Fibroblast of skin of scalp (primary cell): ENCODE measurements around the gene LOXL1. TPM values are rescaled to one million over a fixed set of nuclear protein-coding genes. Genes with fewer than 3 reads are reported as not detected.

Source experiments
- DNase-seq: peaks from one replicate; pipeline ENCODE4 v3.0.0-alpha.2; 2013
- polyA plus RNA-seq, 2 experiments: library from polyadenylated mRNA; unstranded; fragments of 120-200 nt; gene quantifications; one replicate each; pipeline ENCODE4 v1.2.1, GENCODE V29; 2013; ENCODE audit not compliant: insufficient read length in 2 of 2

Gene LOXL1, protein sequence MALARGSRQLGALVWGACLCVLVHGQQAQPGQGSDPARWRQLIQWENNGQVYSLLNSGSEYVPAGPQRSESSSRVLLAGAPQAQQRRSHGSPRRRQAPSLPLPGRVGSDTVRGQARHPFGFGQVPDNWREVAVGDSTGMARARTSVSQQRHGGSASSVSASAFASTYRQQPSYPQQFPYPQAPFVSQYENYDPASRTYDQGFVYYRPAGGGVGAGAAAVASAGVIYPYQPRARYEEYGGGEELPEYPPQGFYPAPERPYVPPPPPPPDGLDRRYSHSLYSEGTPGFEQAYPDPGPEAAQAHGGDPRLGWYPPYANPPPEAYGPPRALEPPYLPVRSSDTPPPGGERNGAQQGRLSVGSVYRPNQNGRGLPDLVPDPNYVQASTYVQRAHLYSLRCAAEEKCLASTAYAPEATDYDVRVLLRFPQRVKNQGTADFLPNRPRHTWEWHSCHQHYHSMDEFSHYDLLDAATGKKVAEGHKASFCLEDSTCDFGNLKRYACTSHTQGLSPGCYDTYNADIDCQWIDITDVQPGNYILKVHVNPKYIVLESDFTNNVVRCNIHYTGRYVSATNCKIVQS
- 612 TPM for polyA plus RNA-seq (2013, experiment 1 of 2; ENCODE audit: insufficient read length)
- 573 TPM for polyA plus RNA-seq (2013, experiment 2 of 2; ENCODE audit: insufficient read length)

DNA sequence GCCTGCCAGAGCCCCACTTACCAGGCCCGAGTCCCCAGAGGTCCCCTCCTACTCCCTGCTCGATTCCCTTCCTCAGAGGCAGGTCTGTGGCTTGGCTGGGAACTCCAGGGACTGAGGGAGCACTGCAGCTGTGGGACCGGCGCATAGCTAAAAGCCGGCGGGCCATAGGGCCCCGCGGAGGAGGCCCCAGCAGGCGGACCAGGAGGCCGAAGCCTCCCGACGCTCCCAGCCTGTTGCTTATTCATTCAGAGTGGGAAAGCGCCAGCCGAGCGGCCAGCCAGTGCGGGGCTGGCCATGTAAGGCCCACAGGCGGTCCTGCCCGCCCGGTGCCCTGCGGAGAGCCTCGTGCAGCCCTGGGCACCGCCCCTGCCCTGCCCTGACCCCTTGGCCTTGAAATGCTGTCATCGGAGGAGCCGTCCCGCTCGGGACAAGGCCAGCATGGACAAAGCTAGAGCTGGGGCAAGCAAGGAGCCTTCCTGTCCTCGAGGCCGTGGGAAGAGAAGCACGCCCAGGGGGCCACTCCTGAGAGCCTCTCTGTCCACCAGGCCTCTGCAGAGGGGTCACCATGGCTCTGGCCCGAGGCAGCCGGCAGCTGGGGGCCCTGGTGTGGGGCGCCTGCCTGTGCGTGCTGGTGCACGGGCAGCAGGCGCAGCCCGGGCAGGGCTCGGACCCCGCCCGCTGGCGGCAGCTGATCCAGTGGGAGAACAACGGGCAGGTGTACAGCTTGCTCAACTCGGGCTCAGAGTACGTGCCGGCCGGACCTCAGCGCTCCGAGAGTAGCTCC lies at the start of gene LOXL1:
LOXL1 (plus strand) TSS at position 244 of the 784 bp plus-strand sequence; CDS start at position 566, 322 bp downstream.
- peak; percentile 94 for DNase-seq

DNA sequence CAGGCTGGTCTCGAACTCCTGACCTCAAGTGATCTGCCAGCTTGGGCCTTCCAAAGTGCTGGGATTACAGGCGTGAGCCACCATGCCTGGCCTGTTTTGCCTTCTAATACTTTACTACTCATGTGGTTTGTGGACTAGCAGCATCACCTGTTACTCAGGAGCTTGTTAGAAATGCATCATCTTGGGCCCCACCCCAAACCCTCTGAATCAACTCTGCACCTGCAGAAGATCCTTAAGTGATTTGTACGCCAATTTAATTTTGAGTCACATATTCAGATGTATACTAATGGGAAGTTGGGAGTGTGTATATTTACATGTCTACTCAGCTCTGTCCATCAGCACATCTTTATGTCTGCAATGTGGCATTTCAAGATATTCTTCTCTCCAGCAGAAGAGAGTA lies 46.8 kb upstream of the LOXL1 start:
- DNase-seq = no peak

DNA sequence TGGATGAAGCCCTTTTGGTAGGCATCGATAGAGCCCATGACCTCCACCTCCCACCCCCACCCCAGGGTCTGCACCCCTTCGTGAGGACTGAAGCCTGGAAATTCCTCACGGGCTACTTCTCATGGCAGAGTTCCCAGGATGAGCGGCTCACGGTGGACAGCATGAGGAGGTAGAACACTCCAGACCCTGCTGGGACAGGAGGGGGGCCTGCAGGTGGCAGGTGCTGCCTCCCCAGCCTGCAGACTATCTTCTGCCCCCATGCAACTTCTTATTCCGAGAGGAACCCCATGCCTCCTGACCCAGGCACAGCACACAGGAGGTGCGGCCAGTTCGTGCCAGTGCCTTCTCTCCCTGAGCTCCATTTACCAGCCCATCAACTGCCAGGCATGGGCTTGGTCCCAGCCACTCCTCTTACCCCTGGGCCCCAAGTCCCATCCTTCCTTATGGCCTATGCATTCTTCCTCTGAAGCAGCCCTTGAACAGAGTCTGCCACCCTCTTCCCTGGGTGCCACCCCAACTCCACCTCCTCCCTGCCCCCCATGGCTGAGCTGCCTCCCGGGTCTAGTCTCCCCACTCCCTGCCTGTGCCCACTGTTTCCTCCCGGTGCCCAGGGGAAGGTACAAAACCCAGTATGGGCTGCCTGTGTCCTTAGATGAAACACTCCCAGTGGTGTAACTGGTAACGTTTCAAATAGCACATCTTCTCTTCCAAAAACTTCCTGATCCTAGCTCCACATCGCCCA lies 44.5 kb upstream of the LOXL1 start:
- DNase-seq = no peak

DNA sequence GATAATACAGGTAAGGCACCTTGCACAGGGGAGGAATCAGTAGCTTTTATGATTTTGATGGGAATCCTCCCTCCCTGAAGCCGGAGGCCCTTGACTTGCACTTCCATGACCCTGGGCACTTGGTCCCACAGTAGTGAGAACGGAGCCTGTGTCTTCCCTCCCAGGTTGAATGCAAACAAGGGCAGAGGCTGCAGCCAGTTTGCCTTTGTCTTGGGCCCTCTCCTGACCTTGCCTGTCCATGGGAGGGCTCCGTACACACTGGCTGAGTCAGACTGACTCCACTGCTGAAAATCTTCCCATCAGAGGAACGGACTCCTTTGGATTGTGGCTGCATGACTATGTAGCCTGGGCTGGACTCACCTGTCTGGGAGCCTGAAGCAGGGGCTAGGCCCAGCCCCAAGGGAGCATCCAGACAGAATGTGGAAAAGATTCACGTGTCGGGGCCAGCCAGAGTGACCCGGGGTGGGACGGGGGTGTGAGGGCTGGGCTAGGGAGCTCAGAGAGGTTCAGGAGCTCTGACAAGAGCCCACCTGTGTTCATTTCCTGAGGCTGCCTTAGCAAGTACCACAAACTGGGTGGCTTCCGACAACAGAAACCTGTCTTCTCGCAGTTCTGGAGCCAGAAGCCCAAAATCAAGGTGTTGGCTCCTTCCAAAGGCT lies 43.4 kb upstream of the LOXL1 start:
- no peak for DNase-seq

DNA sequence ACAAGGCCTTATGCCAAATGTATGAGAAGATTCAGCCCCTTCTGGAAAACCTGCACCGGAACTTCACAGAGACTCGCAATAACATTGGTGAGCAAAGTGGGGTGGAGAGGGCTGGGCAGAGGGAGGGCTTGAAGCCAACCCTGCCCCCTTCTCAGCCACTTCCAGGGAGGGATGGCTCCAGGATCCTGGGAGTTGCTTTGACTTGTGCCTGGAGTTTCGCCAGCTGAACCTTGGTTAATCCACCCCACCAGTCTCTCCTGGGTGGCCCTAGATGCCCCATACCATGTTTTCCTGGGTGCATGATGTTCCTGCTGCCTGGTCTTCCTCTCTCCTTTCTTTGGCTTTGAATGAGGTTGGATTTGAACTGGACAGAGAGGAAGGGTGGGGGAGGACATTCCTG lies 42.1 kb upstream of the LOXL1 start:
- no peak for DNase-seq

DNA sequence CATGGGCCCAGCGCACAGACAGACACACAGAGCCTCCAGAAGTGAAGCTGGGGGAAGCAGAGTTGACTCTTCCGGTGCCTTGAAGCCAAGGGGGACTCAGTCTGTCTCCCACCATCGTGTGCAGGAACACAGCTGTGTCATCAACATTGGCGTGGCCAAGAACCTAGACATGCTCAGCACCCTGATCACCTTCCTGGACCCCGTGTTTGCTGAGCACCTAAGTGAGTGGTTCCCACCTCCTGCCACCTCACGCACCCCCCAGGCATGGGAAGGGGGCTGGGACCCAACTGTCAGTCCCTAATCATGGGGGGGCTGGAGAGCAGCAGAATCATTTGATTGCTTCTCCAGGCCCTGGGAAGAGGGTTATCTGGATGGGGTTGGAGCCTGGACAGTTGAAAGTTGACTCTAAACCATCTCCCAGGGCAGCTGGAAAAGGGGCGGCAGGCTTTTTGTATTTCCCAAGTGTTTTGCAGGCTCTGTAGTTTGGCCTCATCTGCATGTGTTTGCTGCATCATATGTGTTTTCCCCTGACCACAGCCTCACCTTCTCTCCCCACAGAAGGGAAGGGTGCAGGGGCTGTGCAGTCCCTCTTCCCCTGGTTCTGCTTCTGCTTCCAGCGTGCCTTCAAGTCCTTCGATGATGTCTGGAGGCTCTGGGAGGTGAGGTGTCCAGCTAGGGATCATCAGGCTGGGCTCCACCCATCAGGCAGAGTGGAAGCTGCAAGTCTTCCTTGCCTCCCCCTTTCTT lies 40.1 kb upstream of the LOXL1 start:
- DNase-seq = no peak

DNA sequence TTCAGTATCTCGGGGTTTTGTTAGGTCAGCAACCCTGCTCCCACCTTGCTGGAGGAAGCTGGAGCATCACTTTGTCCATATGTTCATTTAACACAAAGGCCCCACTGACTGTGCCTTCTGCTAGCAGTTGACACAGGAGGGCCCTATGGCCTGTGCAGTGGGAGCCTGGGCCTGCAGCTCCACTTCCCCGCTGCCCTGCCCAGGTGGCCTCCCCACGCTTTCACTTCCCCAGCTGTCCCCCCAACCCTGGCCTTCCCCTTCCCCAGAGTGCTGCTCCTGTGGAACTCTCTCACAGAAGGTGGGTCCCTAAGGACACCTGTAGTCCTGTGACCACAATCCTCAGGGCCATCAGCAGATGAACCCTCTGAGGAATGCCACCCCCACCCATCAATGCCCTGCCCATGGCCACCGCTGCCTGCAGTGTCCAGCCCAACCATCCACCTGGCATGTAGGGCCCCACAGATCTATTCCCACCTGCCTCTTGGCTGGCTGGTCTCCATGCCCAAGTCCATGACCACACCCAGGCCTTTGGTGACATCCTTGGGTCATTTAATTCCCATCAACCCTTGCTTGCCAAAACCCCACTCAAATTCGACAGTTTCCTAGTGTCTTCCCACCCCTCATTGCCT lies 39.4 kb upstream of the LOXL1 start:
- DNase-seq = no peak

DNA sequence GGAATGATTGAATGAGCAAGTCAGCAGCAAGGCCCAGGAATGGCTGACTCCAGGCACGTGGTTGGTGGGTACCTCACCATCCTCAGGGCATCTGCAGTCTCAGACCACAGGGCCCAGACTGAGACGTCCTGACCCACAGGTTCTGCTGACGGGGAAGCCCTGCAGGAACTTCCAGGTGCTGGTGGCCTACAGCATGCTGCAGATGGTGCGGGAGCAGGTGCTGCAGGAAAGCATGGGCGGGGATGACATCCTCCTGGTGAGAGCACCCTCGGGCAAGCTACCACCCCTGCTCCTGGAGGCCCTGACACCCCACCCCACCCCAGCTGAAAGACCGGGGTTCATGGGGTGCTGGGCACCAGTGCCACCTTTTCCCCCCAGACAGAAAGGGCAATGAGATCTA lies 38.8 kb upstream of the LOXL1 start:
- DNase-seq = no peak

DNA sequence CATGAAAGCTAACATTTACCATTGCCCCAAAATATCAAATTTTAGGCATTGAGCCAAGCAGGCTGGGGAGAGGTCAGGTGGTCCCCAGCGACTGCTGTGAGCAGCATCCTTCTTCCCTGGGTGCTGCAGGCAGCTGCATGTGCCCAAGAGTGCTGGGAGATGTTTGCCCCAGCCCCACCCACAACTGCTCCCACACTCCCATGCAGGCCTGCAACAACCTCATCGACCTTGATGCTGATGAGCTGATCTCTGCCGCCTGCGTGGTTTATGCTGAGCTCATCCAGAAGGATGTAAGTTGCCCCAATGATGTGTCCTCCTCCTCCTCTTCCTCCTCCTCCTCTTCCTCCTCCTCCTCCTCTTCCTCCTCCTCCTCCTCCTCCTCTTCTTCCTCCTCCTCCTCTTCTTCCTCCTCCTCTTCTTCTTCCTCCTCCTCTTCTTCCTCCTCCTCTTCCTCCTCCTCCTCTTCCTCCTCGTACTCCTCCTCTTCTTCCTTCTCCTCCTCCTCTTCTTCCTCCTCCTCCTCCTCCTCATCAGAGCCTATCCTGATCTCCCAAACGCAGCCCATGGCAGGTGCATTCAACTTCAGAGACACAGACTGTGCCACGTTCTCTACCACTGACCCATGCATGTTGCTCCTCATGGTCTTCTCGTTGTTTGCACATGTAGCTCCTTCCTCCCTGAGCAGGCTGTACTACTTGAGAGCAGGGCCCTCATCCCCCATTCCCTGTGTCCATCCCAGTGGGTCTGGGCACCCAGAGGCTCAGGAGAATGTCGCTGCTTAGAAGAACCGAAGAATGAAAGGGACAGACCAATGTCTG lies 37.8 kb upstream of the LOXL1 start:
- no peak for DNase-seq

DNA sequence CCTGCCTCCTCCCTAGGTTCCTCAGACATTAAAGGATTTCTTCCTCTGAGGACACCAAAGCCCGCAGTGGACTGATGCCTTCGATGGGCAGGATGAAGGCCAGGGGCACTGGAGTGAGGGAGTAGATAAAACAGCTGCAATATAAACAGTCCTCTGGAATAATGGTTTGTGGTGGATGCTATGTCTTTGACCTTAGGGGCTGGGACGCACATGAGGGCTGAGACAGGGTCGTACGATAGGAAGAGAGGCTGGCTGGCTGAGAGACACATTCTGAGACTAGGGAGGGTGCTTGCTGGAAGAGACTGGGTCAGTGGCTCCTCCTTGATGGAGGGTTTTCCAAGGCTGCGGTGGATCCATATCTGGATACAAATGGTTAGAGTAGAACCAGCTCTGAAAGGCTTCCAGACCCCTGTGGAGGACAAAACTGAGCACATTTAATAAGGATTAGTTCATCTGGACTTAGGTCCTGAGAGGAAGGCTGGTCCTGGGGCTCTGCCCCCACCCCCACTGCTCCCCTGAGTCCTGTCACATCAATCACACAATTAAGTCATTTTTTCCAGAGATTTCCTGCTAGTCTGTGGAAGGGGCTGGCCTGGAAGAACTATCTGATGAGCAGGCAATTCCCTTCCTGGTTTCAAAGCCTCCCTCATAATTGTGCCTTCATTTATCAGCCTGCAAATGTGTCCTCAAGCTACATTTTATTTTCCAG lies 37.1 kb upstream of the LOXL1 start:
- DNase-seq = no peak

DNA sequence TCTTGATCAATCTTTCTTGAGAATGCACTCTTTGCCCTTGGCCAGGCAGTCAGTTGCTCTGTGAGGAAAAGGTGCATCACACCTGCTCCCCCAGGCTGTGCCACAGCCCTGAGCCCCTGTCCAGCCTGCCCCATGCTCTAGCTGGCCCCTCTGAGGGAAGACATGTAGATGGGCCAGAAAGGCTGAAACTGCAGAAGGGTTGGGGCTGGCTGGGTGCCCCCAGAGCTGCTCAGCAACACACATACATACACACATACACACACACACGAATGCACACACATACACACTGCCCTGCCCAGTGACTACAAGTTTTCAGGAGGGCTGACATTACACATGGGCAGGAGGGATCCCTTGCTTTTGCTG lies 36.5 kb upstream of the LOXL1 start:
- DNase-seq = no peak

DNA sequence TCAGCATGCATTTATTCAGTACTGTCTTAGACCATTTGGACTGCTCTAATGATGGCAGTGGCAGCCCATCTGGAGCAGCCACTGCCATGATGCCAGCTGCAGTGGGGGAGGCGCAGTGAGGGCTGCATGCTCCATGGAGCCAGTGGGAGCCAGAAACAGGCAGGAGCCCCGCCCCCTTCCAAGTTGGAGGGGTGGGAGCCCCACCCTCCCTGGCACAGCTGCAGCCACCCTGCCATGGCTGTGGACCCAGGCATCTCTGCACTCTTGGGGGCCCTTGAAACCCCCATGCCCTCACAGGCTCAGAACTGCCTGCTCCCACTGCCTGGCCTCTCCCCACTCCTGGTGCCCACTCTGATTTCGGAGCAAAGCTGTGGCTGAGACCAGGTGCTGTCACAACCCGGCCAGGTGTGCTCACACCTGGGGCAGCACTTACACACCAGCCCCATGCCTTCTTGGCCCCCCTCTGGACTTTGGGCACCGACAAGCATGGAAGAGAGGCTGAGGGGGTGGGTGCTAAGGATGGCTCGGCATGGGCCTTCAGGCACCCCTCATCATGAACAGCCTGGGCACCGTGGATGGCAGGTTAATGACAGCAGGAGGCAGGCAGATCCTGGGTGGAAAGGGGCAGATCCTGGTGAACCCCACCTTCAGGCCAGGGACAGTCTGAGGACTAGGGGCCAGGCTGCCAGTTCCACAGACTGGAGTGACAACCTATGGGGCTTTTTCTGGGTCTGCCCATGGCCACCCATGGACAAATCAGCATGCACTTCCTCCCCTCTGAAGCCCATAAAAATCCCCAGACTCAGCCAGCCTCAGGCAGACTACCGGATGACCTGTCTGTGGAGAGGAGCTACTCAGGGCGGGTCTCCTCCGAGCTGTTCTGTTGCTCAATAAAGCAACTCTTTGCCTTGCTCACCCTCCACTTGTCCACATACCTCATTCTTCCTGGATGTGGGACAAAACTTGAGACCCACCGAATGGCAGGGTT lies 34.6 kb upstream of the LOXL1 start:
- DNase-seq = no peak

DNA sequence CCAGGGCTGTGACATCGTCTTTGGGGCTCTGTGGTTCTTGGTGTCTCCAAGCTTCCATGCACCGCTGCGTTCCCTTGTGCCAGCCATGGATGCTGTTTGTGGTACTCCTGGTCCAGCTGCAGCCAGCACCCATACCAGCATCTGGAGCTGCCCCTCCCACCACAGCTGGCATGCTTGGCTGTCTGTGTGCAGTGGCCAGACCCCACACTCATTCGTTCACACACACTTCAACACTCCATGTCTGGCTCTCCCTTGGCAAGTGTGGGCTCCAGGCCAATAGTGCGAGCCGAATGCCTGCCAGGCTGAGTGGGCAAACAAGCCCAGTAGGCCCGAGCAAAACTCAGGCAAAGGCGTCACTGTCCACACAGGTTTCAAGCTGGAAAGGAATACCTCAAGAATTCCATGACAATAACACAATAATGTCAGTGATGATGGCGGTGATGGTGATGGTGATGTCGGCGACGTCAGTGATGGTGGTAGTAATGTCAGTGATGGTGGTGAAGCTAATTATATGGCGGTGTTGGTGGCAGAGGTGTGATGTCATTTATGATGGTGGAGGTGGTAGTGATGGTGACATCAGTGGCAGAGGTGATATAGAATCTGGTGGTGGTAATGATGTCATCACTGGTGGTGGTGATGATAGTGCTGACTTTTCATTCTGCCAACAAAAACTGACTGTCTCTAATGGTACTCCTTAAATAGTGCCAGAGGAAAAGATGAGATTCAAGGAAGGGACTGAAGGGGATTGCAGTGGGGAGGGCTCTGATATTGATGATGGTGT lies 33.6 kb upstream of the LOXL1 start:
- no peak for DNase-seq

DNA sequence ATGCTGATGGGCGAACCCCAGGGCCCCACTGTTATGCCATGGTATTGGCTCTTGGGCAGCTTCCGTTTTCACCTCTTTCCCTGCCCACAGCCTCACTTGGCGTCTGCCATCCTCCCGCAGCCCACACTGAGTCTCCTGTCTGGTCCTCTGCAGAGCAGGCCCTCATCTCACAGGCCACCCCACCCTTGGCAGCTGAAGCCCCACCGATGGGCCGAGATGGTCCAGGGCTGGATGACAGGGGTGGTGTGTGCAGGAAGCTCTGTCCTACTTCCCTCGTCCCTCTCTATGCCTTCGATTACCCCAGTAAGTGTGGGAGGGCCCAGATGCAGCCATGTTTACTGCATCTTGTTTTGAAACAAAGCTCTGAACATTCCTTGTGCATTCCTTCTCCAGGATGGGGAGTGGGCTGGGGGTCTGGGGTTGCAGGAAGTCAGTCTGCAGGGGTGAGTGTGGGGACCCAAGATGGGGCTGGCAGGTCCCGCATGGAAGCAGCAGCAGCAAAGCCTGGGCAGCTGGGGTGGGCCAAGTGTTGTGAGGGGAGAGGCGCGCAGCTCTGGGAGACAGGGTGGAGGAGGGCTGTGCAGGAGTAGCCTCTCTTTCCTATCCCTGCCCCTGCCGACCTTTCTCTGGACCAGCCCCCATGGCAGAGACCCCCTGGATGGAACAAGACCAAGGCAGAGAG lies 32.0 kb upstream of the LOXL1 start:
- no peak for DNase-seq

DNA sequence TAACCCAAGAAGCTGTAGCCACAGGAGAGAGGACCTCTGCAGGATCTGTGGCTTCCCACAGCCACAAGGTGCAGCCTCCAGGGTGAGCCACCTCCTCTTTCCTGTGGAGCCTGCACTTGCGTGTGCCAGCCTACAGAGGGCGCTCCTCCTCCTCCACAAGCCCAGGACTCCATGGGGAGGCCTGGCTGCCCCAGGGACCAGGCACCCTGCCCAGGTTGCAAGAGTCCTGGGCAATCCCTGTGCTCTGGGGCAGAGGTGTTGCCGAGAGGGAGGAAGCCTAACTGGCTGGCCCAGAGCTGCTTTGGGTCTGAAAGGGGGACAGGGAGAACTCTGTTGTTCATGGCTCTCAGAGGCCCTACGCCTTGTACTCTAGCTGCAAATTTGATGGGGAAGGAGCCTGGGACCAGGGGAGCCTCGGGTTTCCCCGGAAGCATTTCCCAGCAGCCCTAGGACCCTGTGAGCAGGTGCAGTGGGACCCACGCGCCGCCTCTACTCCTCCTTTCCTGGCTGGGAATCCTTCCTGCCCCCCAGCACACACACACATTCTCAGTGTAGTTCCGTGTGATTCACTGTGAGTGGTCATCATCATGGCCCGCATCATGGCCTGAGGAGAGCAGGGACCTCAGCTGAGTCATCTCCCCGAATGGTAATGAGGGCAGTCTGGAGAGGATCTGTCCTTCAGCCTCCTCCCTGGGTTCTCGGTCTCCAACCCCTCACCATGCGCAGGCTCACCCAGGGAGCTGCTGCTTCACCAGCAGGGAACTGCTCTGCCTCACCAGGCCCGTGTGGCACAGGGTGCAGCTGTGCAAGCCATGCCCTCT lies 28.6 kb upstream of the LOXL1 start:
- peak; percentile 69 for DNase-seq
